Right lobe of liver (tissue), 6 donors: ENCODE results near the gene C6orf52. TPM values are rescaled to one million over a fixed set of nuclear protein-coding genes. Genes with fewer than 3 reads are reported as not detected.
"Not testable (repeated sequence)": the region's sequence is repeated elsewhere in the genome, so short reads cannot be mapped to it uniquely, and the experiment has no call there.

Experiments used
- ATAC-seq, 4 donors: fragments of 200-7000 bp; cut with Tn5 transposase; one replicate each; pipeline ENCODE4 v1.9.1; 2020; ENCODE audit warnings: mild to moderate bottlenecking in 4 of 4, moderate library complexity in 4 of 4
- DNase-seq, 3 donors: peaks; one replicate each; pipeline ENCODE4 v3.0.0-alpha.2; 2020
- H3K27ac ChIP-seq, 3 donors: fragments of 200-600 bp; one replicate each; pipeline ENCODE4 v1.8.0; 2022
- H3K27me3 ChIP-seq, 2 donors: fragments of 200-600 bp; one replicate each; pipeline ENCODE4 v1.8.0; 2022
- H3K36me3 ChIP-seq, 4 donors: fragments of 200-600 bp; sonication (generic) in 1 of 4; one replicate each; pipeline versions ENCODE4 v1.5.1 to v1.8.0; 2017 to 2022; ENCODE audit warnings: control low read depth in 1 of 4
- H3K4me1 ChIP-seq, 4 donors: fragments of 200-600 bp; sonication (generic) in 1 of 4; one replicate each; pipeline versions ENCODE4 v1.5.1 to v1.8.0; 2017 to 2022; ENCODE audit warnings: control low read depth in 1 of 4
- H3K4me3 ChIP-seq, 3 donors: fragments of 200-600 bp; one replicate each; pipeline ENCODE4 v1.8.0; 2022
- H3K9me3 ChIP-seq, 4 donors: fragments of 200-600 bp; sonication (generic) in 1 of 4; one replicate each; pipeline versions ENCODE4 v1.5.1 to v1.8.0; 2017 to 2022; ENCODE audit warnings: control low read depth in 1 of 4
- POLR2A ChIP-seq: fragments of 450-650 bp; IDR thresholded peaks from one replicate; pipeline ENCODE4 v1.6.1; 2017; ENCODE audit warnings: antibody characterized with exemption, mild to moderate bottlenecking
- WGBS: methylation state at CpG from one replicate; pipeline ENCODE4 v1.1.6; 2018; ENCODE audit warnings: low coverage, low lambda C conversion rate; ENCODE audit not compliant: insufficient coverage; ENCODE audit errors: missing lambda C conversion rate; 5-methylcytosine and 5-hydroxymethylcytosine counted together
- intact Hi-C, 2 donors: fragments of 100-400 bp; cut with DNase I; formaldehyde crosslinking; loops; one replicate each; pipeline versions ENCODE4 v1.11.2 to v1.14.1; 2022
- long read RNA-seq: library from polyadenylated mRNA; unstranded; transcript quantifications from one replicate; pipeline ENCODE4 v2.0.0, GENCODE V29; 2019
- total RNA-seq, 6 experiments: library from RNA; depleted of rRNA in 2 of 6; stranded (reverse); fragments of >200 nt in 2 of 6; fragmentation: NEBNext Ultra II Directional in 3 of 6; extraction: Animal tissue kit (Norgen Biotek cat#: 25700) in 3 of 6; gene quantifications; one replicate each; pipeline versions ENCODE4 v1.1.0 to v1.2.4, GENCODE V29; 2016 to 2023
- TF ChIP-seq, protein P1 (sequence below), 4 donors: fragments of 200-600 bp in 3 of 4; fragments of 450-650 bp in 1 of 4; IDR thresholded peaks; one replicate each; pipeline versions ENCODE4 v1.5.1 to v1.8.0; 2016 to 2022; ENCODE audit warnings: antibody characterized with exemption in 4 of 4, mild to moderate bottlenecking in 2 of 4
- donor health status: DM: no; HTN: yes; CAD: no.
- donor health status: DM: no; HTN: no; CAD: no.
- donor health status: DM: no; HTN: no; CAD: no.
- donor health status: DM: no; HTN: yes; CAD: no.
- donor health status: DM: no; HTN: yes; CAD: no.

The C6orf52 gene
- total RNA-seq, result 1 to 10 TPM in 1 of 6 experiments, under 1 TPM in 1, not detected in 4; 0.75 to 1.2 TPM
- long read RNA-seq, result 0 reads

GRCh38 chr6:10694302-10695085, at the start of gene C6orf52, which contains the start of gene PAK1IP1:
C6orf52 (minus strand) TSS chr6:10694616; CDS start chr6:10687550, 7,066 bp downstream.
PAK1IP1 (plus strand) TSS chr6:10694972; CDS start chr6:10694986, 14 bp downstream.
- ATAC-seq (peak; percentile 99), DNase-seq (peak; percentile 92 to 95 (median 94))
- Histone ChIP-seq H3K27ac (peak within 1 kb of the TSS; percentile 92 to 96 (median 92)), H3K4me1 (peaks cover 0 to 19% (median 9%) of the 10 kb centered on the region in 4 donors), H3K9me3 (no peaks in the 10 kb centered on the region), H3K27me3 (no peaks in the 10 kb centered on the region), H3K4me3 (peak within 1 kb of the TSS; percentile 77 to 89 (median 79)), H3K36me3 (peaks cover 0 to 7% (median 0%) of the 10 kb centered on the region in 4 donors)
- peak; percentile 54 for TF ChIP-seq POLR2A
- TF ChIP-seq, protein P1, sequence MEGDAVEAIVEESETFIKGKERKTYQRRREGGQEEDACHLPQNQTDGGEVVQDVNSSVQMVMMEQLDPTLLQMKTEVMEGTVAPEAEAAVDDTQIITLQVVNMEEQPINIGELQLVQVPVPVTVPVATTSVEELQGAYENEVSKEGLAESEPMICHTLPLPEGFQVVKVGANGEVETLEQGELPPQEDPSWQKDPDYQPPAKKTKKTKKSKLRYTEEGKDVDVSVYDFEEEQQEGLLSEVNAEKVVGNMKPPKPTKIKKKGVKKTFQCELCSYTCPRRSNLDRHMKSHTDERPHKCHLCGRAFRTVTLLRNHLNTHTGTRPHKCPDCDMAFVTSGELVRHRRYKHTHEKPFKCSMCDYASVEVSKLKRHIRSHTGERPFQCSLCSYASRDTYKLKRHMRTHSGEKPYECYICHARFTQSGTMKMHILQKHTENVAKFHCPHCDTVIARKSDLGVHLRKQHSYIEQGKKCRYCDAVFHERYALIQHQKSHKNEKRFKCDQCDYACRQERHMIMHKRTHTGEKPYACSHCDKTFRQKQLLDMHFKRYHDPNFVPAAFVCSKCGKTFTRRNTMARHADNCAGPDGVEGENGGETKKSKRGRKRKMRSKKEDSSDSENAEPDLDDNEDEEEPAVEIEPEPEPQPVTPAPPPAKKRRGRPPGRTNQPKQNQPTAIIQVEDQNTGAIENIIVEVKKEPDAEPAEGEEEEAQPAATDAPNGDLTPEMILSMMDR (IDR thresholded peaks at IDR 0.05), result no peak
- WGBS, result under 1% methylated on average over 38 of the region's 53 CpGs
- intact Hi-C loops, result no loop called here

GRCh38 chr6:10743515-10743914, 49.1 kb upstream of the C6orf52 start:
- TF ChIP-seq POLR2A, result no peak
- TF ChIP-seq, protein P1 (IDR thresholded peaks at IDR 0.05), result no peak
- Histone ChIP-seq H3K27me3 (no peaks in the 10 kb centered on the region), H3K27ac (no peak overlapping the region), H3K4me3 (no peak overlapping the region), H3K36me3 (no peaks in the 10 kb centered on the region), H3K9me3 (no peaks in the 10 kb centered on the region), H3K4me1 (peaks cover 0 to 2% (median 0%) of the 10 kb centered on the region in 4 donors)
- ATAC-seq (no peak), DNase-seq (no peak)
- WGBS, result 83% methylated on average over 3 of the region's 6 CpGs
- intact Hi-C loops, result no loop called here

DNA sequence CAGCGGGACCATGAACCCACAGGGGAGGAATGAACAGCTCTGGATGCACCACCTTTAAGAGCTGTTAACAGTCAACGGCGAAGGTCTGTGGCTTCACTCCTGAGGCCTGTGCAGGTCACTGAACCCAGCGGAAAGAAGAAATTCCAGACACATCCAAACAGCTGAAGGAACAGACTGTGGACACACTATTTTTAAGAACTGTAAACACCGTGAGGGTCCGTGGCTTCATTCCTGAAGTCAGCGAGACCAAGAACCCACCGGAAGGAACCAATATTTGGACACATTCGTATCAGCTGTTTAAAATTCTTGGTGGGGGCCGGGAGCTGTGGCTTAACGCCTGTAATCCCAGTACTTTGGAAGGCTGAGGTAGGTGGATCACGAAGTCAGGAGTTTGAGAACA, 47.8 kb upstream of the C6orf52 start:
- H3K27me3 ChIP-seq, result no peaks in the 10 kb centered on the region
- no peak for DNase-seq

DNA sequence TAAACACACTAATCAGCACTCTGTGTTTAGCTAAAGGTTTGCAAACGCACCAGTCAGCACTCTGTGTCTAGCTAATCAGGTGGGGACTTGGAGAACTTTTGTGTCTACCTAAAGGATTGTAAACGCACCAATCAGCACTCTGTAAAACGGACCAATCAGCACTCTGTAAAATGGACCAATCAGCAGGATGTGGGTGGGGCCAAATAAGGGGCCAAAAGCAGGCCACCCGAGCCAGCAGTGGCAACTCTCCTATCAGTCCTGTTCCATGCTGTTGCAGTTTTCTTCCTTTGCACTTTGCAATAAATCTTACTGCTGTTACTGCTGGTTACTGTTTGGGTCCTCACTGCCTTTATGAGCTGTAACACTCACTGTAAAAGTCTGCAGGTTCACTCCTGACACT, 47.2 kb upstream of the C6orf52 start:
- H3K9me3 ChIP-seq, H3K27me3 ChIP-seq, DNase-seq, H3K4me1 ChIP-seq, ATAC-seq, H3K36me3 ChIP-seq, intact Hi-C loops, H3K4me3 ChIP-seq, H3K27ac ChIP-seq: not testable (repeated sequence)
- WGBS, result 84% methylated on average over 4 of the region's 4 CpGs

More for the DNA sequence above, 47.8 kb upstream of the C6orf52 start:
- no peaks in the 10 kb centered on the region for H3K4me1 ChIP-seq
- TF ChIP-seq, protein P1 (IDR thresholded peaks at IDR 0.05), result no peak
- TF ChIP-seq POLR2A, result no peak
- no peaks in the 10 kb centered on the region for H3K9me3 ChIP-seq
- no peak overlapping the region for H3K27ac ChIP-seq
- intact Hi-C loops, result no loop called here
- 64% methylated on average over 7 of the region's 12 CpGs for WGBS
- H3K4me3 ChIP-seq, result no peak overlapping the region
- ATAC-seq, result no peak
- no peaks in the 10 kb centered on the region for H3K36me3 ChIP-seq

DNA sequence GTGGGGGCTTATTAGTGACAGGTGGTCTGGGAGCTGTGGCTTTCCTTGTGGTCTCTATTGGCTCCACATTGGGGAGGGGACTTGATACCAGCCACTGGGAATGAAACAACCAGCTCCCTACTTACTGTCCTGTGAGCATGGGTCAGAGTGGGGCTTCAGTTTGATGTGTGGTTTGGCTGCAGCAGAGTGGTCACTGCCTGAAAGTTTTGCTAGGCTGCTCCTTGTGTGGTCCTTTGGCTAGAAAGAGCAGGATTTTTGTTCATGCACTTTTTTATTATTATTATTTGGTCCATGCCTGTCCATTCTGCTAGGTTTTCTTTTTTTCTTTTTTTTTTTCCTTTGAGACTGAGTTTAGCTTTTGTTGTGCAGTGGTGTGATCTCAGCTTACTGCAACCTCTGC, 45.6 kb upstream of the C6orf52 start:
- Histone ChIP-seq H3K9me3 (no peaks in the 10 kb centered on the region), H3K27me3 (no peaks in the 10 kb centered on the region), H3K4me1 (no peaks in the 10 kb centered on the region), H3K27ac (no peak overlapping the region), H3K4me3 (no peak overlapping the region), H3K36me3 (no peaks in the 10 kb centered on the region)
- DNase-seq, result no peak
- no peak for ATAC-seq
- intact Hi-C loops, result no loop called here
- no peak for TF ChIP-seq POLR2A
- TF ChIP-seq, protein P1 (IDR thresholded peaks at IDR 0.05), result no peak
